Measurements from ENCODE around the gene TIMP3. TPM values are rescaled to one million over a fixed set of nuclear protein-coding genes. Genes with fewer than 3 reads are reported as not detected.

The TIMP3 gene
- polyA plus RNA-seq, 6 donors from 2014 or later: 0.10 to 0.86 (median 0.35) TPM; not detected in 1

- Mint-ChIP-seq H3K4me1 (peaks cover 10 to 26% (median 20%) of the 10 kb centered on the region in 3 donors), H3K4me3 (peak overlapping the region in 4 of 8 donors; percentile 15 to 33 (median 27)), H3K27ac (peak overlapping the region; percentile 34 to 83 (median 72))
Observed at GRCh38 chr22:32882774-32883530, 81.4 kb downstream of the TIMP3 start.

GRCh38 chr22:32887324-32887980, 85.9 kb downstream of the TIMP3 start:
- Mint-ChIP-seq H3K27ac (no peak overlapping the region), H3K4me1 (peaks cover 0 to 6% (median 0%) of the 10 kb centered on the region in 3 donors), H3K9me3 (peaks cover 0 to 3% (median 0%) of the 10 kb centered on the region in 7 donors), H3K4me3 (no peak overlapping the region), H3K27me3 (peaks cover 0 to 3% (median 0%) of the 10 kb centered on the region in 3 donors), H3K36me3 (peaks cover 0 to 6% of the 10 kb centered on the region in 2 donors)
- ATAC-seq (ENCODE audit: low read depth in 2 of 2): no peak
- no peak for DNase-seq

More at GRCh38 chr22:32882774-32883530, 81.4 kb downstream of the TIMP3 start:
- no peak for DNase-seq
- ATAC-seq (ENCODE audit: low read depth in 2 of 2): no peak
- Mint-ChIP-seq H3K27me3 (peaks cover 0 to 7% (median 0%) of the 10 kb centered on the region in 3 donors), H3K9me3 (no peaks in the 10 kb centered on the region), H3K36me3 (no peaks in the 10 kb centered on the region)

GRCh38 chr22:32888976-32889375, 87.5 kb downstream of the TIMP3 start:
- Mint-ChIP-seq H3K9me3 (peaks cover 0 to 4% (median 0%) of the 10 kb centered on the region in 7 donors), H3K36me3 (peaks cover 0 to 8% of the 10 kb centered on the region in 2 donors), H3K4me1 (no peaks in the 10 kb centered on the region), H3K27me3 (peaks cover 0 to 14% (median 3%) of the 10 kb centered on the region in 3 donors), H3K4me3 (no peak overlapping the region), H3K27ac (no peak overlapping the region)
- no peak for ATAC-seq (ENCODE audit: low read depth in 2 of 2)
- DNase-seq: no peak

- Mint-ChIP-seq H3K4me3 (no peak overlapping the region), H3K36me3 (peaks cover 0 to 4% of the 10 kb centered on the region in 2 donors), H3K27ac (no peak overlapping the region), H3K27me3 (peaks cover 0 to 14% (median 3%) of the 10 kb centered on the region in 3 donors), H3K9me3 (peaks cover 0 to 4% (median 0%) of the 10 kb centered on the region in 7 donors), H3K4me1 (no peaks in the 10 kb centered on the region)
- ATAC-seq (ENCODE audit: low read depth in 2 of 2) (no peak), DNase-seq (no peak)
Observed at GRCh38 chr22:32896891-32897290, 95.4 kb downstream of the TIMP3 start.

GRCh38 chr22:32897400-32897799, 95.9 kb downstream of the TIMP3 start:
- H3K4me1 Mint-ChIP-seq: no peaks in the 10 kb centered on the region
- H3K36me3 Mint-ChIP-seq: peaks cover 0 to 2% of the 10 kb centered on the region in 2 donors
- no peak for ATAC-seq (ENCODE audit: low read depth in 2 of 2)

GRCh38 chr22:32900886-32901635, 99.6 kb downstream of the TIMP3 start:
- Mint-ChIP-seq H3K27ac (no peak overlapping the region), H3K4me1 (no peaks in the 10 kb centered on the region), H3K27me3 (no peaks in the 10 kb centered on the region), H3K36me3 (no peaks in the 10 kb centered on the region), H3K9me3 (peaks cover 0 to 3% (median 0%) of the 10 kb centered on the region in 7 donors), H3K4me3 (no peak overlapping the region)
- no peak for DNase-seq
- no peak for ATAC-seq (ENCODE audit: low read depth in 2 of 2)

More at GRCh38 chr22:32897400-32897799, 95.9 kb downstream of the TIMP3 start:
- H3K4me3 Mint-ChIP-seq: no peak overlapping the region
- peaks cover 0 to 11% (median 3%) of the 10 kb centered on the region in 3 donors for H3K27me3 Mint-ChIP-seq
- DNase-seq: no peak
- H3K9me3 Mint-ChIP-seq: peaks cover 0 to 3% (median 0%) of the 10 kb centered on the region in 7 donors
- no peak overlapping the region for H3K27ac Mint-ChIP-seq

GRCh38 chr22:32901925-32902324, 100.4 kb downstream of the TIMP3 start:
- ATAC-seq (ENCODE audit: low read depth in 2 of 2) (no peak), DNase-seq (no peak)
- no peak overlapping the region for H3K27ac Mint-ChIP-seq
- H3K9me3 Mint-ChIP-seq: peaks cover 0 to 3% (median 0%) of the 10 kb centered on the region in 7 donors
- no peaks in the 10 kb centered on the region for H3K36me3 Mint-ChIP-seq
- no peaks in the 10 kb centered on the region for H3K27me3 Mint-ChIP-seq
- no peaks in the 10 kb centered on the region for H3K4me1 Mint-ChIP-seq
- H3K4me3 Mint-ChIP-seq: no peak overlapping the region

- Mint-ChIP-seq H3K27ac (no peak overlapping the region), H3K27me3 (no peaks in the 10 kb centered on the region), H3K36me3 (no peaks in the 10 kb centered on the region), H3K9me3 (peaks cover 0 to 3% (median 0%) of the 10 kb centered on the region in 7 donors), H3K4me3 (no peak overlapping the region), H3K4me1 (no peaks in the 10 kb centered on the region)
- DNase-seq (no peak), ATAC-seq (ENCODE audit: low read depth in 2 of 2) (no peak)
Observed at GRCh38 chr22:32903507-32903906, 102.0 kb downstream of the TIMP3 start.

- DNase-seq (no peak), ATAC-seq (ENCODE audit: low read depth in 2 of 2) (no peak)
- H3K36me3 Mint-ChIP-seq: no peaks in the 10 kb centered on the region
- no peak overlapping the region for H3K4me3 Mint-ChIP-seq
- no peaks in the 10 kb centered on the region for H3K27me3 Mint-ChIP-seq
- H3K9me3 Mint-ChIP-seq: peaks cover 0 to under 1% (median 0%) of the 10 kb centered on the region in 7 donors
- no peaks in the 10 kb centered on the region for H3K4me1 Mint-ChIP-seq
- no peak overlapping the region for H3K27ac Mint-ChIP-seq
Observed at GRCh38 chr22:32904044-32904443, 102.5 kb downstream of the TIMP3 start.

GRCh38 chr22:32905400-32905799, 103.9 kb downstream of the TIMP3 start:
- Mint-ChIP-seq H3K4me3 (no peak overlapping the region), H3K4me1 (no peaks in the 10 kb centered on the region), H3K36me3 (no peaks in the 10 kb centered on the region), H3K27me3 (no peaks in the 10 kb centered on the region), H3K9me3 (no peaks in the 10 kb centered on the region), H3K27ac (no peak overlapping the region)
- DNase-seq: no peak
- ATAC-seq (ENCODE audit: low read depth in 2 of 2): no peak

- no peak for ATAC-seq (ENCODE audit: low read depth in 2 of 2)
- H3K36me3 Mint-ChIP-seq: peaks cover 5 to 7% of the 10 kb centered on the region in 2 donors
- DNase-seq: no peak
- H3K4me3 Mint-ChIP-seq: peak overlapping the region in 1 of 8 donors; percentile 27
- no peaks in the 10 kb centered on the region for H3K4me1 Mint-ChIP-seq
- no peaks in the 10 kb centered on the region for H3K27me3 Mint-ChIP-seq
- H3K27ac Mint-ChIP-seq: no peak overlapping the region
- H3K9me3 Mint-ChIP-seq: no peaks in the 10 kb centered on the region
Observed at GRCh38 chr22:32909581-32910428, 108.3 kb downstream of the TIMP3 start.

- no peak overlapping the region for H3K4me3 Mint-ChIP-seq
- H3K4me1 Mint-ChIP-seq: no peaks in the 10 kb centered on the region
- no peak for DNase-seq
- H3K27me3 Mint-ChIP-seq: peaks cover 0 to 2% (median 0%) of the 10 kb centered on the region in 3 donors
- H3K9me3 Mint-ChIP-seq: peaks cover 0 to 3% (median 2%) of the 10 kb centered on the region in 7 donors
- ATAC-seq (ENCODE audit: low read depth in 2 of 2): no peak
- no peak overlapping the region for H3K27ac Mint-ChIP-seq
- H3K36me3 Mint-ChIP-seq: peaks cover 5 to 12% of the 10 kb centered on the region in 2 donors
Observed at GRCh38 chr22:32910429-32910772, 108.9 kb downstream of the TIMP3 start.
